Stimulated activated CD8-positive, alpha-beta memory T cell treated with anti-CD3 and anti-CD28 coated beads, Interleukin-15, amount 100 ng/mL, for 1 hour (primary cell): Measurements from ENCODE around the gene ALKBH6.
"Not testable (repeated sequence)": the region's sequence is repeated elsewhere in the genome, so short reads cannot be mapped to it uniquely, and the experiment has no call there.

Experiments used
- DNase-seq: peaks from one replicate; pipeline ENCODE4 v3.0.0-alpha.2; 2020; ENCODE audit warnings: low read depth

The ALKBH6 gene

GRCh38 chr19:35992907-35993765 lies 20.9 kb downstream of the ALKBH6 start:
- DNase-seq: no peak

GRCh38 chr19:35991731-35992450 lies 22.1 kb downstream of the ALKBH6 start:
- DNase-seq: no peak

- DNase-seq: no peak
Measured at GRCh38 chr19:35990771-35991730, 23.0 kb downstream of the ALKBH6 start.

- DNase-seq: no peak
Measured at GRCh38 chr19:35990156-35990555, 23.9 kb downstream of the ALKBH6 start.

DNA sequence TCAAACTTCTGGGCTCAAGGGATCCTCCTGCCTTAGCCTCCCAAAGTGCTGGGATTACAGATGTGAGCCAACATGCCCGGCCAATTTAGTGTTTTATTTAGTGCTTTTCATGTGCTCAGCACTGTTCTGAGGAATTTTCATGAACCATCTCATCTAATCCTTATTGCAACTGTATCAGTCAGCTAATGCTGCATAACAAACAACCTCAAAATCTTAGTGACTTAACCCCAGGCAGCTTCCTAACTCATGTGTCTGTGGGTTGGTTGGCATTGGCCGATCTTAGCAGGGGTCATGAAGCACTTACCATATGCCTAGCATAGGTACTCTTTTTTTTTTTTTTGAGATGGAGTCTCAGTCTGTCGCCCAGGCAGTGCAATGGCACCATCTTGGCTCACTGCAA lies 25.2 kb downstream of the ALKBH6 start:
- DNase-seq: no peak

DNA sequence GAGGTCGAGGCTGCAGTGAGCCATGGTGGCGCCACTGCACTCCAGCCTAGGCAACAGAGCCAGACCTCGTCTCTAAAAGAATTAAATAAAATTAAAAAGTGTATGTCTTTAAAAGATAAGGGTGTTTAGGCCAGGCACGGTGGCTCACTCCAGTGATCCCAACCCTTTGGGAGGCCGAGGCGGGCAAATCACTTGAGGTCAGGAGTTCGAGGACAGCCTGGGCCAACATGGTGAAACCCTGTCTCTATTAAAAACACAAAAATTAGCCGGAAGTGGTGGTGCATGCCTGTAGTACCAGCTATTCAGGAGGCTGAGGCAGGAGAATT lies 26.5 kb downstream of the ALKBH6 start:
- DNase-seq: no peak

DNA sequence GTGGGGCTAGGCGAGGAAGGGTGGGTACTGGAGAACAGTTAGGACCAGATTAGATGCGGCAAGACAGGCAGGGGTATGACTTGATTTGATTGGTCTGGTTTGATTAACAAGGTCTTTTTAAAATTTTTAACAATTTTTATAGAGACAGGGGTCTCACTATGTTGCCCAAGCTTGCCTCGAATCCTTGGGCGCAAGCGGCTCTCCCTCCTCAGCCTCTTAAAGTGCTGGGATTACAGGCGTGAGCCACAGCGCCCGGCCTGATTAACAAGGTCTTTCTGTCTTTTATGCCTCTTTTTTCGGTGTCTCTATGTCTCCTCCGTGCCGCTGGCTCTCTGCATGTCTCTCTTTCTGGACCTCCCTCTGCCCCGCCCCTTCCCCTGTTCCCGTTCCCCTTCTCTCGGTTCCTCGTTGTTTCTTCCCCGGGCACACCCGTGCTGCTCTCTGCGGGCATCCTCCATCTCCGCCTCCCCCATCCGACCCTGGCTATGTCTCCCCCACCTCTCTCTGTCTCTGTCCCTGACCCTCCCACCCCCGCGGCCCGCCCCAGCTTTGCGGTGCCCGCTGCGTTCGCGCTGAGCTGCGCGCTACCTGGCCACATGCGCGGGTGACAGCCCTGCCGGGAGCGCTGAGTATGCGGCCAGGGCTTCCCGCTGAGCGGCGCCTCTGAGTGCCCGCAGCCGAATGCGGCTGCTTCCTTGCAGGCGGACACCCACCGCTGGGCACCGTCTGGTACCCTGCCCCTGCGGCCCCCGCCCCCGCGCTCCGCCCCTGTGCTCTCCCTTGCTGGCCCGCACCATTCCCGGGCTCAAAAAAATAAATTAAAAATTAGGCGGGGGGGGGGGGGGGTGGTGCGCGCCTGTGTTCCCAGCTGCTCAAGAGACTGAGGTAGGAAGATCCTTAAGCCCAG lies 27.1 kb downstream of the ALKBH6 start:
- no peak for DNase-seq

GRCh38 chr19:35986111-35986510 lies 27.9 kb downstream of the ALKBH6 start:
- no peak for DNase-seq

DNA sequence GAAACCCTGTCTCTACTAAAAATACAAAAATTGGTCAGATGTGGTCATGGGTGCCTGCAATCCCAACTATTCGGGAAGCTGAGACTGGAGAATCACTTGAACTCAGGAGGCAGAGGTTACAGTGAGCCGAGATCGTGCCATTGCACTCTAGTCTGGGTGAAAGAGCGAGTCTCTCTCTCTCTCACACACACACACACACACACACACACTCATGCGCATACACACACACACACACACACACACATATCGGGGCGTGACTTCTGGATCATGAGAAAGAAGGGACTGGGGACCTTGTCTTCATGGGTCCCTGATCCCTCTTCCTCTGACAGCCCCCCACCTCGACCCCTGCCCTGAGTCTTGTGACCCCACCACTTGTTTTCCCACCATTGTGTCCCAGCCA lies 30.8 kb downstream of the ALKBH6 start:
- DNase-seq: no peak

DNA sequence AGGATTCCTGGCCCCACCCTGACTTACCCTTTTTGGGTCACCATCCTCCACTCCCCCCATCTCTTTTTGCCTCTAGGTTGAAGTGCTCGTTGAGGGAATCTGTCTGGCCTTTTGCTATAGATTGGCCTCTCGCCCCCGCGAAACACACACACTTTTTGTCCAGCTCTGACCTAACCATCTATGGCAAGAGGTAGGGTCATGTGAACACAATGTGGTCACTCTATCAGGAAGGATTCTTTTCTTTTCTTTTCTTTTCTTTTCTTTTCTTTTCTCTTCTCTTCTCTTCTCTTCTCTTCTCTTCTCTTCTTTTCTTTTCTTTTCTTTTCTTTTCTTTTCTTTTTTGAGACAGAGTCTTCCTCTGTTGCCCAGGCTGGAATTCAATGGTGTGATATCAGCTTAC lies 33.0 kb downstream of the ALKBH6 start:
- not testable (repeated sequence) for DNase-seq

GRCh38 chr19:35978832-35979365 lies 35.1 kb downstream of the ALKBH6 start:
- DNase-seq: no peak

DNA sequence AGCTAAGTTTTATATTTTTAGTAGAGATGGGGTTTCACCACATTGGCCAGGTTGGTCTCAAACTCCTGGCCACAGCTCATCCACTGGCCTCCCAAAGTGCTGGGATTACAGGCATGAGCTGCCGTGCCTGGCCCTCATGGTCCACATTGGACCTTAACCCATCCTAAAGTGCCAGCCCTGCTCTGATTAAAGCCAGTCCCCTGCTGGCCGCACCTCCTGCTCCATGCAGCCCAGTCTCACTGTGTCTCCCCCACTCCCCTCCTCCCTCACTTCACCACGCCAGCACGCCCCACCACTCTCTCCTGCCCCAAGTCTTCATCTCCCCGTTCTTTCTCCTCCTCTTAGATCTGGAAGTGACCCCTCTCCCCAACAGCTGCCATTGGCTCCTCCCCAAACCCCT lies 35.7 kb downstream of the ALKBH6 start:
- no peak for DNase-seq

- DNase-seq: no peak
Measured at GRCh38 chr19:35977446-35978222, 36.4 kb downstream of the ALKBH6 start.

DNA sequence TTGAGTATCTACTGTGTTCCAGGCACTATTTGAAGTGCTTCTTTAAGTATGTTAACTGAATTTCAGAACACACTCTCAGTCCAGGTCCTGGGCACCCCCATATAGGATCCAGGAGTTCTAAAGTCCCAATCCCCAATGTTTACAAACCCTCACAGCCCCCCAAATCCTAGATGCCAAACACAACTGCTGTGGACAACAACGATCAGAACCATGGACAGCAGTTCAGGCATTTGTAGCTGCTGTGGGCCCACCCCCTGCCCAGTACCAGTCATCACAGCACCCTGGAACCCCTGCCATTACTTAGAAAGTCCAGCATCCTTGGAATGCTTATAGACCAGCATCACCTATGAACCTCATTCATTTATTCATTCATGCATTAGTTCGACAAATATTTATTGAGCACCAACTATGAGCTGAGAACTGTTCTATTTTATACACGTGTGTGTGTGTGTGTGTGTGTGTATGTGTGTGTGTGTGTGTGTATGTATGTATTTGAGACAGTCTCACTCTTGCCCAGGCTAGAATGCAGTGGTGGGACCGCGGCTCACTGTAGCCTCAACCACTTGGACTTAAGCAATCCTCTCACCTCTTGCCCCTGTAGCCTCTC lies 38.3 kb downstream of the ALKBH6 start:
- DNase-seq: no peak

GRCh38 chr19:35973487-35973886 lies 40.5 kb downstream of the ALKBH6 start:
- no peak for DNase-seq

- DNase-seq: no peak
Measured at GRCh38 chr19:35966771-35967170, 47.2 kb downstream of the ALKBH6 start.

- no peak for DNase-seq
Measured at GRCh38 chr19:35963514-35963913, 50.5 kb downstream of the ALKBH6 start.

DNA sequence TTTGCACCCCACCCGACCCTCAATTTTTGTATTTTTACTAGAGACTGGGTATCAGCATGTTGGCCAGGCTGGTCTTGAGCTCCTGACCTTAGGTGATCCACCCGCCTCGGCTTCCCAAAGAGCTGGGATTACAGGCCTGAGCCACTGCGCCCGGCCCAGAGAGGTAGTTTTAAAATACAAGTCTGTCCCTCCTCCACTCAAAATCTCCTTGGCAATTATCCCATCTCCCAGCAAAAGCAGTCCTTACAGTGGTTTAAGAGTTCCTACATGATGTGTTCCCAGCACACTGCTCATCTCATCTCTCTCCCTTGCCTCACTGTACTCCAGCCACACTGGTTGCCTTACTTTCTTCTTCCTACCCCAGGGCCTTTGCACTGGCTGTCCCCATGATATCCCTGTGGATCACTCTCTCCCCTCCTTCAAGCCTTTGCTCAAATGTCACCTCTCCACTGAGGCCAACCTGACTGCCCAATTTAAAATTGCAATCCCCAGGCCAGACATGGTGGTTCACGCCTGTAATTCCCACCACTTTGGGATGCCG lies 53.5 kb downstream of the ALKBH6 start:
- no peak for DNase-seq

DNA sequence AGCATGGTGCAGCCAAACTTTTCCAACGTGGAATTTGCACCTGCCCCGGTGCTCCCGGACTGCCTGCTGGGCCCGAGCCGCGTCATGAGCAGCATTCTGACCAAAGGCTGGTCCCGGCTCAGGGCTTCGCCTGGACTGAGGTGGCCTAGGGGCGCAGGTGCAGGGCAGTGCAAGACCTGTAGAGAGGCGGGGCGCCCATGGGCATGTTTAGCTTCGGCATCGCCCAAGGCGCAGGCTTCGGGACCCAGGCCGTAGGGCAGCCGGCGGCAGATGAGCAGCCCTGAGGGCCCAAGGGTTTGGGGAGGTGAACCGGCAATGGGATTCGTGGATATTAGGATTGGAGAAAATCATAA lies 54.1 kb downstream of the ALKBH6 start:
- no peak for DNase-seq
